GM10266 (cell line): ENCODE measurements around the gene PSMD14.
"Not testable (repeated sequence)": the region's sequence is repeated elsewhere in the genome, so short reads cannot be mapped to it uniquely, and the experiment has no call there.

ENCODE experiments used
- DNase-seq: peaks from one replicate; pipeline ENCODE4 v3.0.0; 2012; ENCODE audit errors: extremely low spot score
- TF ChIP-seq, protein P1 (sequence below): IDR thresholded peaks from 2 replicates; pipeline ENCODE4 v1.5.1; 2012; ENCODE audit warnings: mild to moderate bottlenecking, low read depth; ENCODE audit not compliant: control insufficient read depth, insufficient read depth; ENCODE audit errors: missing control alignments

The PSMD14 gene

DNA sequence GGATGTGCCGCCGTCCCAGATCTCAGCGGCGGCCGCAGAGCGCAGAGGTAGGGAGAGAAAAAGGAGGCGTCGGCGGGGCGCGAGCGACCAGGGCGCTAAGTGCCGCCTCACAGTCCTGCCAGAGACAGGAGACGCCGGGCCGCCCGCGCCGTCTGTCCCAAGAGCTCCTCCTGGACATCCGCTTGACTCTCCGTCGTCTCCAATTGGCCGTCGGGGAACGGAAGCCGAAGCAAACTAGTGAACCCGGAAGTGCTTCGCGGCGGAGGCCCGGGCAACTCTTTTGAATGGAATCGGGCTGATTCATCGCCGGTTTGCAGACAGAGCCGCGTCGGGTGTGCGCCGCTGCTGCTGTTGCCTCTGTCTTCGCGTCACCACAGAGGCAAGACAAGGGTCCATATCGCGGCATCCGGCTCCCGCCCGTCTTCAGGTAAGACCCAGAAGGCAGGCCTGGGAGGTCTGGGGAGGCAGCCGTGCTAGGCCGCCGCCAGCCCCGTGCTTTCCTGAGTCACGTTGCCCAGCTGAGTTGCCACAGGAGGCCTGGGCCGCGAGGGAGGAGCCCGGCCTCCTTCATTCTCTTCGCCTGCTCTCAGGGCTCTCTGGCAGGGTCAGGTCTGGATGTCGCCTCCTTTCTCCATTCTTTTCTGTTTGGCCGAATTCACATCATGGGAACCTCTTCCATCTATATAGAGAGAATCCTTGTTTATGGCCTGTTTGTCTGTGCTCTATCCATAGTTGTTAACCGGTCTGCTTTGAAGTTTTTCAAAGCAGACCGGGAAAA lies at the start of gene PSMD14:
PSMD14 (plus strand) TSS at position 248 of the 778 bp plus-strand sequence. CDS start 10,401 bp downstream, outside the sequence.
- DNase-seq: peak; percentile 79
- TF ChIP-seq, protein P1, sequence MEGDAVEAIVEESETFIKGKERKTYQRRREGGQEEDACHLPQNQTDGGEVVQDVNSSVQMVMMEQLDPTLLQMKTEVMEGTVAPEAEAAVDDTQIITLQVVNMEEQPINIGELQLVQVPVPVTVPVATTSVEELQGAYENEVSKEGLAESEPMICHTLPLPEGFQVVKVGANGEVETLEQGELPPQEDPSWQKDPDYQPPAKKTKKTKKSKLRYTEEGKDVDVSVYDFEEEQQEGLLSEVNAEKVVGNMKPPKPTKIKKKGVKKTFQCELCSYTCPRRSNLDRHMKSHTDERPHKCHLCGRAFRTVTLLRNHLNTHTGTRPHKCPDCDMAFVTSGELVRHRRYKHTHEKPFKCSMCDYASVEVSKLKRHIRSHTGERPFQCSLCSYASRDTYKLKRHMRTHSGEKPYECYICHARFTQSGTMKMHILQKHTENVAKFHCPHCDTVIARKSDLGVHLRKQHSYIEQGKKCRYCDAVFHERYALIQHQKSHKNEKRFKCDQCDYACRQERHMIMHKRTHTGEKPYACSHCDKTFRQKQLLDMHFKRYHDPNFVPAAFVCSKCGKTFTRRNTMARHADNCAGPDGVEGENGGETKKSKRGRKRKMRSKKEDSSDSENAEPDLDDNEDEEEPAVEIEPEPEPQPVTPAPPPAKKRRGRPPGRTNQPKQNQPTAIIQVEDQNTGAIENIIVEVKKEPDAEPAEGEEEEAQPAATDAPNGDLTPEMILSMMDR: no peak

DNA sequence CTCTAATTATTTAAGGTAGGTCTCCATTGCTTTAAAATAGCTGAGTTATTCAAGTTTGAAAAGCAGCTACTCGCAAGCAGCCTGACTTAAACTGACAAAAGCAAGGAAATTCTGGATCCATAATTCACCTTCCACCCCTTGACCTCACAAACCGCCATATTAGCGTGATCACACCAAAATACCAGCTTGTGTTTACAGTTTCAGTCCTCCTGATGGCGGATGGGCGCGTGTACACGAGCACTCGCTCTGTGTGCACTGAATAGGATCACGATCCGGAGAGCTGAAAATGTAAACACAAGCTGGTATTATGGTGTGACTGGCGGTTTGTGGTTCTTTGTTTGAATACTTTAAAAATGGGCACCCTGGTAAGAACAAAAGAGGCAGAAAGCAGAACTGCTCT lies 42.4 kb upstream of the PSMD14 start:
- no peak for DNase-seq
- TF ChIP-seq, protein P1: no peak

DNA sequence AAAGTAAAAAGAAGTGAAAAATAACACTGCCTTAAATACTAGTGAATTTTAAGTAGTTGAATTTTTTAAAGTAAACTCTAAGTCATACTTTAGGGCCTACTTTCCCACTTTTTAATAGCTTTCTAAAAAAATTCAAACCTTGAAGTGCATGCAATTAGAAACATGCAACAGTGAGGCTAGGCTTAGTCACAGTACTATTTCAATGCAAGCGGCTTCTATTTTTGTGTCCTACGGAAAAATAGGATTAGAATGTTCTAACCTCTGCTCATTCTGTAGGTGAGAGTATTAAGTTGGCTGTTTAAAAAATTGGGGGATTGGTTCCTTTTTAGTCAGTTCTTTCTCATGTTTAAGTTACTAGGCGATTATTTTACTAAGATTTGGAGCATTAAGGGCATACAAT lies 39.1 kb upstream of the PSMD14 start:
- TF ChIP-seq, protein P1: no peak
- no peak for DNase-seq

DNA sequence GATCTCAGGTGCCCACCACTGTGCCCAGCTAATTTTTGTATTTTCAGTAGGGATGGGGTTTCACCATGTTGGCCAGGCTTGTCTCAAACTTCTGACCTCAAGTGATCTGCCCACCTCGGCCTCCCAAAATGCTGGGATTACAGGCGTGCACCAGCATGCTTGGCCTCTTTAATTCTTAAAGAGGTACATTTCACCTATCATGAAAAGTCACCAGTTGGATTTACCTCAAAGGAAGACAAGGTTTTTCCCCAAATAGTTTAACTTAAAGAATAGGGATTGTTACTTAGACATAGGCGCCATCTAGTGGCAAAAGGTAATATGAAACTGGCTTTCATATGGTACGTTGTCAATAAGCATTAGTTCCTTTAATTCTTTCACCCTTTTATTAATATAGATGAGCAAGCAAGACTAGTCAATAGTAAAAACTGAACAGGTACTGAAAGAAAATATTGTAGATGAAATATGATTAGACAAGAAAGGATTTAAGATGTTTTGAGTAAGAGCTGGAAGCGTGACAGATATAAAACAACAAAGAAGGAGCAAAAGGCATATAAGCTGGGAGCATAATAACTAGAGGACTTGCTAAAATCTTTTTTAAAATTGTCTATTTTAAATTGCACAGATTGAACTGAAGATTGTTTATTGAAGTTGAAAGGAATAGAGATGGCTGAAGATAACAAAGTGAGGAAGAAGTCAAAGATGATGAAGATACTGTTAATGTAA lies 35.0 kb upstream of the PSMD14 start:
- TF ChIP-seq, protein P1: peak; percentile 65
- peak; percentile 28 for DNase-seq

DNA sequence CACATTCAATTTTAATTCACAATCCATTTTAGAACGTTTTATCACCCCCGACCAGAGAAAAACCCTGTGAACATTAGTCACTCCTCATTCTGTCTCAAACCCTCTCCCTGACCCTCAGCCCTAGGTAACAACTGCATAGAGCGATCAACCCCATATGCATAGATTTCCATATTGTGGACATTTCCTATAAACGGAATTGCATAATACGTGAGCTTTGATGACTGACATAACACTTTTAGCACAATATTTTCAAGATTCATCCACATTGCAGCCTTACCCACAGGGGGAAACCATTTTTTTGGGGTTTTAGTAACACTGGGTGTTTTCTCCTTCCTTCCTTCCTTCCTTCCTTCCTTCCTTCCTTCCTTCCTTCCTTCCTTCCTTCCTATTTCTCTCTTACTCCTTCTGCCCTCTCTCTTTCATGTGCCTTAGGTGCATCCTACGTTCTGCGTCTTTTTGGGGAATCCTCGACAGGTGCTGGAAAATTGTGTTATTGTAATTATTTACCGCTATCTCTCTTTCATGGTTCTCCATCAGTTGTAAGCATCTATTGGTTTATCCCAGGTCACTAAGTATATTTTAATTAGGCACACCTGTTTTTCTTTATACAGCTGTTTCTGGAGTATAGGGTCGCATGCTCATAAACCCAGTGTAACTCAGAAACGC lies 29.5 kb upstream of the PSMD14 start:
- peak; percentile 63 for DNase-seq

DNA sequence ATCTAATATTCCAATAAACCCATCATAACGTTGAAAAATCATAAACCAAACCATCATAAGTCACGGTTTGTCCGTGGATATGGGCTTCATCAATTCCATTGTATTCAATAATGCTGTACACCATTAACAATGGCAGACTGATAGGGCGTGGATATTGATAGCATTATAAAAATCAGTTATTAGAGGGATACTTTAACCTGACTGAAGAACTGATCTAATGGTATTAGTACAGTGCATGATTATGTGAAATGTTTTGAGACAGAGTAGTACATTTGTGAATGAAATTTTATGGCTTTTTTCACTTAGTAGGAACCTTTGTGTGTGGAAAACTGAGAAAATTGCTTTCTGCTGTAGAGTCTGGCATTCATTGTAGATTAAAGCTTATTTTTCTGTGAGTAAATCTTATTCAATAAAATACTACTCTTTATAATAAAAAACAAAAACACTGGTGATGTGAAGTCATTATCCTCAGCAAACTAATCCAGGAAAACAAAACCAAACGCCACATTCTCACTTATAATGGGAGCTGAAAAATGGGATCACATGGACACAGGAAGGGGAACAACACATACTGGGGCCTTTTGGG lies 28.9 kb upstream of the PSMD14 start:
- DNase-seq: not testable (repeated sequence)

DNA sequence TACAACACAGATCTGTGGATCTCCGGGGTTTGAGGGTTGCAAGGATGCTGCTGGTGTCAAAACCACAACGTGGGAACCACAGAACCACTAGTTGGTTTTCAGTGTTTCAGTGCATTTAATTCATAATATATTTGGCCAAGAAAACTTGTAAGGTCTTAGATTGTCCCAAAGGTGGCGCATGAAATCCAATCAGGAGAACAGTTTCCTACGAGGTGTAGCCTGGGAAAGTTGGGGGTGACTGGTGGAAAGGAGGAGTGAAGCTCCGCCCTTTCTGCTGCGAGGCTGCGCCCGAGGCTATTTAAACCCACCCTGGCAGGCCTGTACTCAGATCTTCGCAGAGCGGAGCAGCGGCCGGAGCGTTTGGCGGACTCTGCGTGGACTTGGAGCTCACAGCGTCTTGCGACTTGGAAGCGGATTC lies 27.3 kb upstream of the PSMD14 start:
- DNase-seq: not testable (repeated sequence)

DNA sequence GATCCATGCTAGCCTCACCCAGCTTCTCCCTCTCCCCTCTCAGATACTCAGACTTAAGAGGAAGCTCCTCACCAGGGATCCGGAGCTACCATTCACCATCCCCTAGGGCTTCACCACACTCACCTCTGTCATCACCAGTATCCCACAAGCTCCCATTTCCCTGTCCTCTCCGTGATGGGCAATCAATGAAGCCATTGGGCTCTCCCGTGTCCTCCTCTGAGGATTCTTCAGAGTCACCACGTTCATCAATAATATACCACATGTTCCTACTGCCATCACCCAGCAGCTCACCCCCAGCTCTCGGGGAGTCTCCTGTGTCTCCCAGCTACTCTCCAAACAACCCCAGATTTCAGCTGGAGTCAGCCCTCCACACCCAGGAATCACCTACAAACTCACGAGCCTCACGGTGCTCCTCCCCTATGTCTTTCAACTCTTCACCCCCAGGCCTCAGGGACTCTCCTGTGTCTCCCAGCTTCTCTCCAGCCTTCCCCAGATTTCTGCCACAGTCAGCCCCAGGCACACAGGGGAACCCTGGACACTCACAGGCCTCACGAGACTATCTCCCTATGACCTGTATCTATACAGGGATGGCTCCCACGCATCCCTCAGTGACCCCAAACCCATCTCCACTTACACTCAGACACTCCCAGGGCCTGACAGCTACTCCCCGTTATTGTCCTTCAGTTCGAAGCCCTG lies 26.5 kb upstream of the PSMD14 start:
- not testable (repeated sequence) for DNase-seq

DNA sequence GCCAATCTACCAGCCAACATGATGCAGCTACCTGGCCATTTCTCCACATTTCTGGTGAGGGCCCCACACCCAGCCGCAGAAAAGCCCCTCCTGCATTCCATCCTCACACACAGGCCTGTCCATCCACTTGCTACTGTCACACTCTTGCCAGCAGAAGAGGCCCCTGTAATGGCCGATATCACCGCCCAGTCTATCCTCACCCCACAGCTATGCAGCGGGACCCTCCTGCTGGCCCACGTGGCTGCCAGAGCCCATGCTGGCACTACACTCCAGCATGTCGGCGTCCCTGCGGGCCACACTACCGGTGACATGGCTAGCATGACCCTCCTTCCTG lies 25.9 kb upstream of the PSMD14 start:
- DNase-seq: not testable (repeated sequence)
